ENCODE data around the gene TENT4B.

The TENT4B gene

DNA sequence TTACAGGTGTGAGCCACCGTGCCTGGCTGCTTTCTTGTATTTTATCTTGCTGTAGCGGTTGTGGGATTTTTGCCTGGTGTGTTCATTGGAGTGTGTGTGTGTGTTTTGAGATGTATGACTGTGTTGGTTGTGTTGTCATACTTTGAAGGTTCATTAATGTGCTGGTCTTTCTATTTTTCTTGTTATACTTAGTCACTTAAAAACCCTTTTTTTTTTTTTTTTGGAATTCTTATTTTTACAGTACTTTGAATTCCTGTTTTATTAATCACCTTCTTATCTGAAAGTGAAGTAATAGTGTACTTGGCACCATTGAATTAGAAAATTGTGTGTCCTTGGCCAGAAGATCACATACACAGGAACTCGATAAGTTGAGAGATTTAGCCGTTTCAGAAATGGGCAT, 30.2 kb downstream of the TENT4B start:
- TF ChIP-seq TAF1 (IDR thresholded peaks at IDR 0.05; ENCODE audit: low read depth) = no peak
- TF ChIP-seq YY1 (IDR thresholded peaks at IDR 0.05; ENCODE audit: low read depth) = no peak
- TF ChIP-seq CREB1 (IDR thresholded peaks at IDR 0.05; ENCODE audit: low read depth) = no peak
- TF ChIP-seq NFIC (IDR thresholded peaks at IDR 0.05) = no peak
- no peak for TF ChIP-seq TEAD4 (IDR thresholded peaks at IDR 0.05)
- no peak for TF ChIP-seq ZBTB7A (IDR thresholded peaks at IDR 0.05; ENCODE audit: low read depth)
- no peak for TF ChIP-seq CEBPB (IDR thresholded peaks at IDR 0.05)
- TF ChIP-seq TCF12 (IDR thresholded peaks at IDR 0.05; ENCODE audit: low read depth) = no peak
- TF ChIP-seq EP300 (IDR thresholded peaks at IDR 0.05; ENCODE audit: borderline replicate concordance) = no peak
- TF ChIP-seq RAD21 (IDR thresholded peaks at IDR 0.05; ENCODE audit: low read depth) = no peak

DNA sequence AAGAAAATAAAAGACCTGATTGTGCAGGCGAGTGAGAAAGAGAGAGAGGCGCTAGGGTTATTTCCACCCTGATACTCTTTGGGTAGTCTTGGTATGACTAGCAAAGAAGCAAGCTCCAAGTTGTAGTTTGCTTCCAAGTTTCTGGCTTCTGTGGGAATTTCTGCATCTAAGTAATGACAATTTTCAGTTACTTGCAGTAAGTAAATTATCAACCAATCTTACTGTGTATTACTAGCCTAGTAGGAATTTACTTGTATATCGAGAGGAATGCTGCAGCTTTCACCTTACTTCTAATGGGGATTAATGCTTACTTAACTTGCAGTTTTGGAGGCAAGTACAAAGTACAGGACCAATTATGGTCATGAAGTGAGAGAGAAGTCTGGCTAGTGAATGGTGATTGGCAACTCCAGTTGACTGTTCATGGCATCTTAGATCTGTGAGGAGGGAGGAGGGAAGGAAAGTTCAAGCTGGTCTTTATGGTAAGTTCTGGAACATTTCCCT, 31.9 kb downstream of the TENT4B start:
- TF ChIP-seq, protein P1, sequence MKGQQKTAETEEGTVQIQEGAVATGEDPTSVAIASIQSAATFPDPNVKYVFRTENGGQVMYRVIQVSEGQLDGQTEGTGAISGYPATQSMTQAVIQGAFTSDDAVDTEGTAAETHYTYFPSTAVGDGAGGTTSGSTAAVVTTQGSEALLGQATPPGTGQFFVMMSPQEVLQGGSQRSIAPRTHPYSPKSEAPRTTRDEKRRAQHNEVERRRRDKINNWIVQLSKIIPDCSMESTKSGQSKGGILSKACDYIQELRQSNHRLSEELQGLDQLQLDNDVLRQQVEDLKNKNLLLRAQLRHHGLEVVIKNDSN (IDR thresholded peaks at IDR 0.05) = no peak
- TF ChIP-seq EP300 (IDR thresholded peaks at IDR 0.05; ENCODE audit: borderline replicate concordance) (no peak), RAD21 (IDR thresholded peaks at IDR 0.05; ENCODE audit: low read depth) (no peak), YY1 (IDR thresholded peaks at IDR 0.05; ENCODE audit: low read depth) (no peak), TEAD4 (IDR thresholded peaks at IDR 0.05) (no peak), TCF12 (IDR thresholded peaks at IDR 0.05; ENCODE audit: low read depth) (no peak), FOXM1 (IDR thresholded peaks at IDR 0.05; ENCODE audit: borderline replicate concordance, low read depth) (no peak), EGR1 (IDR thresholded peaks at IDR 0.05) (no peak)
- TF ChIP-seq, protein P2, sequence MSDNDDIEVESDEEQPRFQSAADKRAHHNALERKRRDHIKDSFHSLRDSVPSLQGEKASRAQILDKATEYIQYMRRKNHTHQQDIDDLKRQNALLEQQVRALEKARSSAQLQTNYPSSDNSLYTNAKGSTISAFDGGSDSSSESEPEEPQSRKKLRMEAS (IDR thresholded peaks at IDR 0.05) = no peak
- TF ChIP-seq, protein P3, sequence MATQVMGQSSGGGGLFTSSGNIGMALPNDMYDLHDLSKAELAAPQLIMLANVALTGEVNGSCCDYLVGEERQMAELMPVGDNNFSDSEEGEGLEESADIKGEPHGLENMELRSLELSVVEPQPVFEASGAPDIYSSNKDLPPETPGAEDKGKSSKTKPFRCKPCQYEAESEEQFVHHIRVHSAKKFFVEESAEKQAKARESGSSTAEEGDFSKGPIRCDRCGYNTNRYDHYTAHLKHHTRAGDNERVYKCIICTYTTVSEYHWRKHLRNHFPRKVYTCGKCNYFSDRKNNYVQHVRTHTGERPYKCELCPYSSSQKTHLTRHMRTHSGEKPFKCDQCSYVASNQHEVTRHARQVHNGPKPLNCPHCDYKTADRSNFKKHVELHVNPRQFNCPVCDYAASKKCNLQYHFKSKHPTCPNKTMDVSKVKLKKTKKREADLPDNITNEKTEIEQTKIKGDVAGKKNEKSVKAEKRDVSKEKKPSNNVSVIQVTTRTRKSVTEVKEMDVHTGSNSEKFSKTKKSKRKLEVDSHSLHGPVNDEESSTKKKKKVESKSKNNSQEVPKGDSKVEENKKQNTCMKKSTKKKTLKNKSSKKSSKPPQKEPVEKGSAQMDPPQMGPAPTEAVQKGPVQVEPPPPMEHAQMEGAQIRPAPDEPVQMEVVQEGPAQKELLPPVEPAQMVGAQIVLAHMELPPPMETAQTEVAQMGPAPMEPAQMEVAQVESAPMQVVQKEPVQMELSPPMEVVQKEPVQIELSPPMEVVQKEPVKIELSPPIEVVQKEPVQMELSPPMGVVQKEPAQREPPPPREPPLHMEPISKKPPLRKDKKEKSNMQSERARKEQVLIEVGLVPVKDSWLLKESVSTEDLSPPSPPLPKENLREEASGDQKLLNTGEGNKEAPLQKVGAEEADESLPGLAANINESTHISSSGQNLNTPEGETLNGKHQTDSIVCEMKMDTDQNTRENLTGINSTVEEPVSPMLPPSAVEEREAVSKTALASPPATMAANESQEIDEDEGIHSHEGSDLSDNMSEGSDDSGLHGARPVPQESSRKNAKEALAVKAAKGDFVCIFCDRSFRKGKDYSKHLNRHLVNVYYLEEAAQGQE (IDR thresholded peaks at IDR 0.05; ENCODE audit: low read depth) = no peak

DNA sequence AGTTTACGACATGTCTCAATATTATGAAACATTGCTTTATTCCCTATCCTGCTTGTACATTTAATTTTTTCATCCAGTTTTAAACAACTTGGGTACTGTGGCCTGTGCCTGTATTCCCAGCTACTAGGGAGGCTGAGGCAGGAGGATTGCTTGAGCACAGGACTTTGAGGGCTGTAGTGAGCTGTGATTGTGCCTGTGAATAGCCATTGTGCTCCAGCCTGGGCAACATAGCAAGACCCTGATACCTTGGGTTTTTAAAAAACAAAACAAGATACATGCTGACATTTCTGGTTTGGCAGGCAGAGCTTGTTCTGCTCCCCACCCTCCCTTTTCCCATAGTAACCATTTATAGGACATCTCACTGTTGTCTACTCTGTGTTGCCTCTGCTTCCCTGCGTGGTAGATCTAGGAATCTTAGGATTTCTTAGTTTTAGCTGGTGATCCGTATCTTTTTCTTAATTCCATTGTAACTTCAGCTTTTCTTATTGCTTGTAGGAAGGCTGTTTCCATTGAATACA, 35.6 kb downstream of the TENT4B start:
- TF ChIP-seq FOXM1 (IDR thresholded peaks at IDR 0.05; ENCODE audit: borderline replicate concordance, low read depth) (no peak), NFIC (IDR thresholded peaks at IDR 0.05) (no peak), RAD21 (IDR thresholded peaks at IDR 0.05; ENCODE audit: low read depth) (no peak), YY1 (IDR thresholded peaks at IDR 0.05; ENCODE audit: low read depth) (no peak), CEBPB (IDR thresholded peaks at IDR 0.05) (no peak), ZBTB7A (IDR thresholded peaks at IDR 0.05; ENCODE audit: low read depth) (no peak), TEAD4 (IDR thresholded peaks at IDR 0.05) (no peak), CREB1 (IDR thresholded peaks at IDR 0.05; ENCODE audit: low read depth) (no peak), TAF1 (IDR thresholded peaks at IDR 0.05; ENCODE audit: low read depth) (no peak), EGR1 (IDR thresholded peaks at IDR 0.05) (no peak), TCF12 (IDR thresholded peaks at IDR 0.05; ENCODE audit: low read depth) (no peak), EP300 (IDR thresholded peaks at IDR 0.05; ENCODE audit: borderline replicate concordance) (no peak)
- TF ChIP-seq, protein P2 (IDR thresholded peaks at IDR 0.05) = no peak
- TF ChIP-seq, protein P1 (IDR thresholded peaks at IDR 0.05) = no peak
- TF ChIP-seq, protein P3 (IDR thresholded peaks at IDR 0.05; ENCODE audit: low read depth) = no peak

DNA sequence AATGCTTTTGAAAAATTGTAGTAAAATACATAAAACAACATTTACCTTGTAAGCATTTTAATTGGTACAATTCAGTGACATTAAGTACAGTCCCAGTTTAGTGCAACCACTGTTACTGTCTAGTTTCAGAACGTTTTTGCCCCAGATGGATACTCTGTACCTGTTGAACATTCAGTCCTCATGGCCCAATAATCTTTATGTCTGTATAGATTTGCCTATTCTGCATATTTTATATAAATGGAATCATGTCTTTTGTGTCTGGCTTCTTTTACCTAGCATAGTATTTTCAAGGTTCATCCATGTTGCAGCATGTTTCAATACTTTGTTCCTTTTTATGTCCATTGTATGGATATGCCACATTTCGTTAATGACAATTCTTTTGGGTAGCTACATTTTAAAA, 37.2 kb downstream of the TENT4B start:
- TF ChIP-seq EGR1 (IDR thresholded peaks at IDR 0.05) = no peak
- TF ChIP-seq, protein P3 (IDR thresholded peaks at IDR 0.05; ENCODE audit: low read depth) = no peak
- no peak for TF ChIP-seq TEAD4 (IDR thresholded peaks at IDR 0.05)
